Keratinocyte (primary cell): ENCODE data around the gene HYAL4. TPM values are rescaled to one million over a fixed set of nuclear protein-coding genes. Genes with fewer than 3 reads are reported as not detected.

Source experiments
- DNase-seq: peaks from one replicate; pipeline ENCODE4 v3.0.0-alpha.2; 2011; ENCODE audit warnings: low read depth, missing footprints, low spot score
- FAIRE-seq: peaks from 2 replicates; lab custom pipeline; 2011; peaks lifted over from hg19 to GRCh38; lab: Jason Lieb, UNC
- H2AFZ ChIP-seq: 2 replicates; pipeline ENCODE4 v1.6.0; 2012; ENCODE audit warnings: low read length, control low read depth, inconsistent platforms; ENCODE audit not compliant: control insufficient read depth
- H3K27ac ChIP-seq: 2 replicates; pipeline ENCODE4 v1.5.1; 2011; ENCODE audit warnings: low read length; ENCODE audit not compliant: control insufficient read depth, insufficient read depth
- H3K27me3 ChIP-seq: 3 replicates; pipeline ENCODE4 v1.6.0; 2011; ENCODE audit warnings: low read length; ENCODE audit not compliant: control insufficient read depth, insufficient read depth; ENCODE audit errors: extremely low read depth
- H3K36me3 ChIP-seq, 2 experiments: 2 replicates in 1 of 2; 3 replicates in 1 of 2; pipeline ENCODE4 v1.5.1; 2011; ENCODE audit warnings: low read length in 2 of 2, mild to moderate bottlenecking in 1 of 2; ENCODE audit not compliant: control insufficient read depth in 2 of 2, insufficient read depth in 2 of 2; ENCODE audit errors: extremely low read depth in 1 of 2
- H3K4me1 ChIP-seq: 3 replicates; pipeline ENCODE4 v1.5.1; 2011; ENCODE audit warnings: low read length; ENCODE audit not compliant: control insufficient read depth, insufficient read depth; ENCODE audit errors: extremely low read depth
- H3K4me2 ChIP-seq: 3 replicates; pipeline ENCODE4 v1.6.0; 2011; ENCODE audit warnings: low read depth, low read length; ENCODE audit not compliant: control insufficient read depth, insufficient read depth; ENCODE audit errors: extremely low read depth
- H3K4me3 ChIP-seq, 3 experiments: fragments of 200-600 bp in 1 of 3; sonication (generic) in 1 of 3; 2 replicates in 2 of 3; 3 replicates in 1 of 3; pipeline ENCODE4 v1.5.1; 2011 to 2016; ENCODE audit warnings: low read length in 3 of 3, mild to moderate bottlenecking in 3 of 3, control low read depth in 2 of 3, inconsistent platforms in 1 of 3, low read depth in 1 of 3, mixed read lengths in 1 of 3, mixed run types in 1 of 3, moderate library complexity in 1 of 3; ENCODE audit not compliant: control insufficient read depth in 2 of 3, insufficient read depth in 2 of 3; ENCODE audit errors: extremely low read depth in 1 of 3
- H3K79me2 ChIP-seq: 2 replicates; pipeline ENCODE4 v1.6.0; 2012; ENCODE audit warnings: low read length; ENCODE audit not compliant: control insufficient read depth, insufficient read depth
- H3K9ac ChIP-seq: 3 replicates; pipeline ENCODE4 v1.6.0; 2011; ENCODE audit warnings: low read length; ENCODE audit not compliant: control insufficient read depth, insufficient read depth; ENCODE audit errors: extremely low read depth
- H3K9me1 ChIP-seq: 3 replicates; pipeline ENCODE4 v1.6.0; 2011; ENCODE audit warnings: low read length; ENCODE audit not compliant: control insufficient read depth, insufficient read depth; ENCODE audit errors: extremely low read depth
- H3K9me3 ChIP-seq: 2 replicates; pipeline ENCODE4 v1.5.1; 2012; ENCODE audit warnings: low read depth, low read length; ENCODE audit not compliant: control insufficient read depth
- H4K20me1 ChIP-seq: 3 replicates; pipeline ENCODE4 v1.6.0; 2011; ENCODE audit warnings: low read length; ENCODE audit not compliant: control insufficient read depth, insufficient read depth; ENCODE audit errors: extremely low read depth
- CTCF ChIP-seq, 3 experiments: IDR thresholded peaks in 1 of 3; conservative IDR thresholded peaks in 1 of 3; optimal IDR thresholded peaks in 1 of 3; 2 replicates in 2 of 3; 3 replicates in 1 of 3; pipeline versions ENCODE3 to v1.5.1; 2011; ENCODE audit warnings: low read length in 3 of 3, mild to moderate bottlenecking in 3 of 3, moderate library complexity in 2 of 3, control low read depth in 1 of 3, inconsistent platforms in 1 of 3; ENCODE audit not compliant: insufficient read depth in 2 of 3; ENCODE audit errors: extremely low read depth in 1 of 3
- EZH2 ChIP-seq: IDR thresholded peaks from one replicate; pipeline ENCODE4 v1.6.1; 2012; ENCODE audit warnings: inconsistent platforms, mild to moderate bottlenecking, low read length, moderate library complexity
- dilution Hi-C: fragments of 300-500 bp; cut with MboI; formaldehyde crosslinking; loops from one replicate; pipeline ENCODE4 v1.7.0; 2020; ENCODE audit warnings: low sequenced_read_pairs; ENCODE audit not compliant: extremely low pct_ligation_motif_present
- polyA plus RNA-seq, 5 experiments: library from polyadenylated mRNA; depleted of rRNA in 3 of 5; stranded (reverse) in 3 of 5; stranded (forward) in 1 of 5; unstranded in 1 of 5; fragments of >200 nt; gene quantifications; 1 replicate in 1 of 5; 2 replicates in 3 of 5; 3 replicates in 1 of 5; pipeline versions ENCODE4 v1.2.1 to v1.2.3, GENCODE V29; 2011 to 2012; ENCODE audit warnings: missing spikeins in 2 of 5, low read depth in 1 of 5, low replicate concordance in 1 of 5

Gene HYAL4
- polyA plus RNA-seq, 1 donor (not counting 4 experiments of a cell fraction or from before 2014, with no cell fraction given) = 0.26 TPM

GRCh38 chr7:123879628-123880027 is 34.7 kb downstream of the HYAL4 start:
- no peak overlapping the region for H3K4me2 ChIP-seq
- no peaks in the 10 kb centered on the region for H3K79me2 ChIP-seq
- no peak overlapping the region for H3K27ac ChIP-seq
- H3K9me3 ChIP-seq = no peaks in the 10 kb centered on the region
- no peak overlapping the region for H3K9ac ChIP-seq
- H3K4me3 ChIP-seq = no peak overlapping the region
- no peaks in the 10 kb centered on the region for H3K9me1 ChIP-seq
- no peaks in the 10 kb centered on the region for H3K4me1 ChIP-seq
- H3K27me3 ChIP-seq = no peaks in the 10 kb centered on the region
- no peaks in the 10 kb centered on the region for H3K36me3 ChIP-seq
- dilution Hi-C loops = no loop called here
- no peak for TF ChIP-seq EZH2
- TF ChIP-seq CTCF (optimal IDR thresholded peaks at IDR 0.05 in 1 of 3, IDR thresholded peaks at IDR 0.05 in 1 of 3, conservative IDR thresholded peaks at IDR 0.05 in 1 of 3; ENCODE audit: extremely low read depth in 1 of 3, insufficient read depth in 2 of 3, low read length in 3 of 3) = no peak
- no peaks in the 10 kb centered on the region for H4K20me1 ChIP-seq
- DNase-seq (no peak), FAIRE-seq (no peak)
- H2AFZ ChIP-seq = no peak overlapping the region

- TF ChIP-seq EZH2 (no peak), CTCF (optimal IDR thresholded peaks at IDR 0.05 in 1 of 3, IDR thresholded peaks at IDR 0.05 in 1 of 3, conservative IDR thresholded peaks at IDR 0.05 in 1 of 3; ENCODE audit: extremely low read depth in 1 of 3, insufficient read depth in 2 of 3, low read length in 3 of 3) (no peak)
- H3K79me2 ChIP-seq = no peaks in the 10 kb centered on the region
- no peak overlapping the region for H2AFZ ChIP-seq
- no peaks in the 10 kb centered on the region for H4K20me1 ChIP-seq
- no peak overlapping the region for H3K9ac ChIP-seq
- no peaks in the 10 kb centered on the region for H3K4me1 ChIP-seq
- dilution Hi-C loops = no loop called here
- H3K9me1 ChIP-seq = no peaks in the 10 kb centered on the region
- H3K27me3 ChIP-seq = no peaks in the 10 kb centered on the region
- H3K36me3 ChIP-seq = no peaks in the 10 kb centered on the region
- no peak overlapping the region for H3K27ac ChIP-seq
- DNase-seq = no peak
- no peaks in the 10 kb centered on the region for H3K9me3 ChIP-seq
- no peak overlapping the region for H3K4me3 ChIP-seq
- no peak for FAIRE-seq
- H3K4me2 ChIP-seq = no peak overlapping the region
Measured at GRCh38 chr7:123881300-123881699, 36.3 kb downstream of the HYAL4 start.
